K562 (cell line): Measurements from ENCODE around the gene DIS3L. TPM values are rescaled to one million over a fixed set of nuclear protein-coding genes. Genes with fewer than 3 reads are reported as not detected.

Experiments
- ATF1 ChIP-seq, 2 experiments: fragments of 450-650 bp in 1 of 2; IDR thresholded peaks; 2 replicates each; pipeline ENCODE4 v1.6.1; 2016; ENCODE audit warnings: missing compliant biosample characterization in 1 of 2, missing genetic modification characterization in 1 of 2
- CTBP1 ChIP-seq: fragments of 450-650 bp; IDR thresholded peaks from 2 replicates; pipeline ENCODE4 v1.6.1; 2016; ENCODE audit warnings: borderline replicate concordance
- ETV1 ChIP-seq: fragments of 450-650 bp; conservative IDR thresholded peaks from 2 replicates; pipeline ENCODE4 v1.6.1; 2016; ENCODE audit warnings: missing genetic modification characterization, control low read depth, low read depth, missing compliant biosample characterization
- FOXK2 ChIP-seq, 2 experiments: fragments of 450-650 bp; IDR thresholded peaks in 1 of 2; conservative IDR thresholded peaks in 1 of 2; 2 replicates each; pipeline ENCODE4 v1.6.1; 2016; ENCODE audit warnings: low read depth in 2 of 2, mild to moderate bottlenecking in 1 of 2
- GABPB1 ChIP-seq: sonication (generic); formaldehyde crosslinking; IDR thresholded peaks from 2 replicates; pipeline ENCODE4 v1.8.0; 2022; ENCODE audit warnings: mild to moderate bottlenecking, missing genetic modification reagents
- MAFK ChIP-seq: IDR thresholded peaks from 2 replicates; pipeline ENCODE4 v1.6.1; 2011; ENCODE audit warnings: low read length, improper control_type of control experiment
- MAZ ChIP-seq, 2 experiments: fragments of 450-650 bp in 1 of 2; sonication (generic) in 1 of 2; formaldehyde crosslinking; IDR thresholded peaks in 1 of 2; conservative IDR thresholded peaks in 1 of 2; 2 replicates each; pipeline versions ENCODE4 v1.4.0 to v1.5.0; 2020; ENCODE audit warnings: mild to moderate bottlenecking in 1 of 2, missing genetic modification reagents in 1 of 2
- NFIC ChIP-seq: fragments of 450-650 bp; IDR thresholded peaks from 2 replicates; pipeline ENCODE4 v1.6.1; 2017; ENCODE audit warnings: mild to moderate bottlenecking, inconsistent platforms
- RNF2 ChIP-seq: sonication (generic); IDR thresholded peaks from 2 replicates; pipeline ENCODE4 v1.6.1; 2016
- TCF3 ChIP-seq: sonication (generic); formaldehyde crosslinking; IDR thresholded peaks from 2 replicates; pipeline ENCODE4 v1.4.0; 2020; ENCODE audit warnings: mild to moderate bottlenecking, missing genetic modification reagents
- USF1 ChIP-seq: sonication (generic); formaldehyde crosslinking; IDR thresholded peaks from 2 replicates; pipeline ENCODE4 v1.9.0; 2022; ENCODE audit warnings: mild to moderate bottlenecking, missing genetic modification reagents
- XRCC4 ChIP-seq: IDR thresholded peaks from one replicate; pipeline ENCODE4 v1.6.1; 2011; ENCODE audit not compliant: insufficient read depth, insufficient read length; ENCODE audit errors: extremely low read depth
- ZKSCAN1 ChIP-seq: fragments of 150-350 bp; IDR thresholded peaks from 2 replicates; pipeline ENCODE4 v1.6.1; 2016; ENCODE audit warnings: low read depth, low read length
- polyA plus RNA-seq, 8 experiments: library from polyadenylated mRNA; depleted of rRNA in 4 of 8; stranded (reverse) in 5 of 8; unstranded in 3 of 8; fragments of >200 nt; fragmentation: Nextera tagmentation in 2 of 8; fragmentation: Illumina TruSeq in 1 of 8; extraction: Ambion mirVana in 2 of 8; extraction: Trizol in 1 of 8; gene quantifications; 2 replicates each; pipeline versions ENCODE4 v1.2.1 to v1.2.3, GENCODE V29; 2011 to 2014; ENCODE audit warnings: inconsistent platforms in 1 of 8, missing spikeins in 1 of 8
- total RNA-seq, 7 experiments: library from RNA; depleted of rRNA in 6 of 7; stranded (reverse); fragments of >200 nt in 6 of 7; fragmentation: Illumina TruSeq in 2 of 7; extraction: Trizol in 2 of 7; gene quantifications; 2 replicates each; pipeline versions ENCODE4 v1.2.1 to v1.2.3, GENCODE V29; 2011 to 2021; ENCODE audit warnings: low replicate concordance in 1 of 7
- TF ChIP-seq, protein P1 (sequence below): IDR thresholded peaks from 2 replicates; pipeline ENCODE4 v1.6.1; 2012; ENCODE audit warnings: low read depth, low read length, improper control_type of control experiment, borderline replicate concordance
- TF ChIP-seq, protein P2 (sequence below): sonication (generic); formaldehyde crosslinking; IDR thresholded peaks from 2 replicates; pipeline ENCODE4 v1.8.1; 2023; ENCODE audit warnings: mild to moderate bottlenecking, missing genetic modification reagents
- TF ChIP-seq, protein P3 (sequence below): sonication (generic); formaldehyde crosslinking; IDR thresholded peaks from 2 replicates; pipeline ENCODE4 v1.9.0; 2022; ENCODE audit warnings: mild to moderate bottlenecking, missing genetic modification reagents
- TF ChIP-seq, protein P4 (sequence below): fragments of 250-450 bp; sonication (Bioruptor Pico); IDR thresholded peaks from 2 replicates; pipeline ENCODE4 v1.4.0; 2020; ENCODE audit warnings: mild to moderate bottlenecking
- TF ChIP-seq, protein P5 (sequence below): fragments of 450-650 bp; formaldehyde crosslinking; IDR thresholded peaks from 2 replicates; pipeline ENCODE4 v1.4.0; 2022; ENCODE audit warnings: missing genetic modification characterization

Gene DIS3L
- total and polyA plus RNA-seq, 9 of the 15 experiments (the other 6 are each of a cell fraction or from before 2014, with no cell fraction given): 5.9 to 34.6 (median 16.9) TPM

DNA sequence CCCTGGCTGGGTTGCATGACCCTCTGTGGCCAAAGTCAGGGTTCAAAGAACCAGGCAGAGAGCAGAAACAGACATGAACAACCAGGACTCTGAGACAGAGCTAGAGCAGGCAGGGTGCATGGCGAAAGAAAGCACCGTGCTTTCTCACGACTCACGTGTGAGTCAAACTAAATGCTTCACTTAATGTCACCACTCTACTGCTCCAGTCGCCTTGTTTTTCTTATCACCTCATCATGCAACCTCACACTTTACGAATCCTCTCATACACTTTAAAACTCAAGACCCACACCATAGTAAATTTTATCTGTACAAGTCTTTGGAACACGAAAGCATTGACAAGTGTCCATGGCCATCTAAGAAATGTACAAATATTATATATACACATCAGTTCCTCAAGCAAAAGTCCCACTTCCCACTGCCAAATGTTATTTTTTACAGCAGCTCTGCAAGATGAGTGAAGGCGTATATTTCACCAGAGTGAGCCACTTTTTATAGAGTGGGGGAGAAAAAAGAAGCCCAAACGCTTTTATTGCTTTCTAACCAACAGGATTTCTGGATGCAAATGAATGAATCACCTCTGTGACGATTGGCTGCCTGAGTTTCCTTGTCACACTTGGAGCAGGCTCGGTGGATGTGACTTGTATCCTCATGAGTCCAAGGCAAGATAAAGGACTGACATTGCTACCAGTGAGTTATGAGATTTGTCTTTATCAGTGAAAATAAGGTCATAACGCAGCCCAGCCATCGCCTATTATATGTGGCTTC, 23.9 kb upstream of the DIS3L start (continued):
- TF ChIP-seq USF1 (CRISPR knock-in tag) (no peak), NFIC (no peak), ETV1 (tag) (no peak), CTBP1 (peak; percentile 32; the same call in 1 of the 2 replicates), ATF1 (CRISPR knock-in tag; IDR thresholded peaks at IDR 0.05) (no peak), ATF1 (tag; IDR thresholded peaks at IDR 0.05) (0 out of 2 replicates have a peak, but pooled peaks have one; percentile 53), TCF3 (CRISPR knock-in tag) (no peak), XRCC4 (no peak), RNF2 (no peak), GABPB1 (CRISPR knock-in tag) (no peak), MAFK (0 out of 2 replicates have a peak, but pooled peaks have one; percentile 22), MAZ (CRISPR knock-in tag; conservative IDR thresholded peaks at IDR 0.05 in 1 of 2, IDR thresholded peaks at IDR 0.05 in 1 of 2) (no peak), ZKSCAN1 (no peak), FOXK2 (conservative IDR thresholded peaks at IDR 0.05 in 1 of 2, IDR thresholded peaks at IDR 0.05 in 1 of 2; ENCODE audit: low read depth in 2 of 2) (0 out of 4 replicates have a peak, but pooled peaks of 1 of the 2 experiments have one; percentile 28)
- TF ChIP-seq, protein P1, sequence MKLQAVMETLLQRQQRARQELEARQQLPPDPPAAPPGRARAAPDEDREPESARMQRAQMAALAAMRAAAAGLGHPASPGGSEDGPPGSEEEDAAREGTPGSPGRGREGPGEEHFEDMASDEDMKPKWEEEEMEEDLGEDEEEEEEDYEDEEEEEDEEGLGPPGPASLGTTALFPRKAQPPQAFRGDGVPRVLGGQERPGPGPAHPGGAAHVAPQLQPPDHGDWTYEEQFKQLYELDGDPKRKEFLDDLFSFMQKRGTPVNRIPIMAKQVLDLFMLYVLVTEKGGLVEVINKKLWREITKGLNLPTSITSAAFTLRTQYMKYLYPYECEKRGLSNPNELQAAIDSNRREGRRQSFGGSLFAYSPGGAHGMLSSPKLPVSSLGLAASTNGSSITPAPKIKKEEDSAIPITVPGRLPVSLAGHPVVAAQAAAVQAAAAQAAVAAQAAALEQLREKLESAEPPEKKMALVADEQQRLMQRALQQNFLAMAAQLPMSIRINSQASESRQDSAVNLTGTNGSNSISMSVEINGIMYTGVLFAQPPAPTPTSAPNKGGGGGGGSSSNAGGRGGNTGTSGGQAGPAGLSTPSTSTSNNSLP: peak; percentile 51; the same call in 1 of the 2 replicates
- TF ChIP-seq, protein P2, sequence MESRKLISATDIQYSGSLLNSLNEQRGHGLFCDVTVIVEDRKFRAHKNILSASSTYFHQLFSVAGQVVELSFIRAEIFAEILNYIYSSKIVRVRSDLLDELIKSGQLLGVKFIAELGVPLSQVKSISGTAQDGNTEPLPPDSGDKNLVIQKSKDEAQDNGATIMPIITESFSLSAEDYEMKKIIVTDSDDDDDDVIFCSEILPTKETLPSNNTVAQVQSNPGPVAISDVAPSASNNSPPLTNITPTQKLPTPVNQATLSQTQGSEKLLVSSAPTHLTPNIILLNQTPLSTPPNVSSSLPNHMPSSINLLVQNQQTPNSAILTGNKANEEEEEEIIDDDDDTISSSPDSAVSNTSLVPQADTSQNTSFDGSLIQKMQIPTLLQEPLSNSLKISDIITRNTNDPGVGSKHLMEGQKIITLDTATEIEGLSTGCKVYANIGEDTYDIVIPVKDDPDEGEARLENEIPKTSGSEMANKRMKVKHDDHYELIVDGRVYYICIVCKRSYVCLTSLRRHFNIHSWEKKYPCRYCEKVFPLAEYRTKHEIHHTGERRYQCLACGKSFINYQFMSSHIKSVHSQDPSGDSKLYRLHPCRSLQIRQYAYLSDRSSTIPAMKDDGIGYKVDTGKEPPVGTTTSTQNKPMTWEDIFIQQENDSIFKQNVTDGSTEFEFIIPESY: no peak
- TF ChIP-seq, protein P3, sequence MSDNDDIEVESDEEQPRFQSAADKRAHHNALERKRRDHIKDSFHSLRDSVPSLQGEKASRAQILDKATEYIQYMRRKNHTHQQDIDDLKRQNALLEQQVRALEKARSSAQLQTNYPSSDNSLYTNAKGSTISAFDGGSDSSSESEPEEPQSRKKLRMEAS (CRISPR knock-in tag): no peak
- TF ChIP-seq, protein P4, sequence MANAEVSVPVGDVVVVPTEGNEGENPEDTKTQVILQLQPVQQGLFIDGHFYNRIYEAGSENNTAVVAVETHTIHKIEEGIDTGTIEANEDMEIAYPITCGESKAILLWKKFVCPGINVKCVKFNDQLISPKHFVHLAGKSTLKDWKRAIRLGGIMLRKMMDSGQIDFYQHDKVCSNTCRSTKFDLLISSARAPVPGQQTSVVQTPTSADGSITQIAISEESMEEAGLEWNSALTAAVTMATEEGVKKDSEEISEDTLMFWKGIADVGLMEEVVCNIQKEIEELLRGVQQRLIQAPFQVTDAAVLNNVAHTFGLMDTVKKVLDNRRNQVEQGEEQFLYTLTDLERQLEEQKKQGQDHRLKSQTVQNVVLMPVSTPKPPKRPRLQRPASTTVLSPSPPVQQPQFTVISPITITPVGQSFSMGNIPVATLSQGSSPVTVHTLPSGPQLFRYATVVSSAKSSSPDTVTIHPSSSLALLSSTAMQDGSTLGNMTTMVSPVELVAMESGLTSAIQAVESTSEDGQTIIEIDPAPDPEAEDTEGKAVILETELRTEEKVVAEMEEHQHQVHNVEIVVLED (CRISPR knock-in tag): no peak
- TF ChIP-seq, protein P5, sequence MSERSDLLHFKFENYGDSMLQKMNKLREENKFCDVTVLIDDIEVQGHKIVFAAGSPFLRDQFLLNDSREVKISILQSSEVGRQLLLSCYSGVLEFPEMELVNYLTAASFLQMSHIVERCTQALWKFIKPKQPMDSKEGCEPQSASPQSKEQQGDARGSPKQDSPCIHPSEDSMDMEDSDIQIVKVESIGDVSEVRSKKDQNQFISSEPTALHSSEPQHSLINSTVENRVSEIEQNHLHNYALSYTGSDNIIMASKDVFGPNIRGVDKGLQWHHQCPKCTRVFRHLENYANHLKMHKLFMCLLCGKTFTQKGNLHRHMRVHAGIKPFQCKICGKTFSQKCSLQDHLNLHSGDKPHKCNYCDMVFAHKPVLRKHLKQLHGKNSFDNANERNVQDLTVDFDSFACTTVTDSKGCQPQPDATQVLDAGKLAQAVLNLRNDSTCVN: no peak
